Cerebellar cortex (tissue), 1 donor: ENCODE data around the gene RNF181.
"Not testable (repeated sequence)": the region's sequence is repeated elsewhere in the genome, so short reads cannot be mapped to it uniquely, and the experiment has no call there.

ENCODE experiments used
- DNase-seq: peaks from one replicate; pipeline ENCODE4 v3.0.0-alpha.2; 2015; ENCODE audit warnings: low spot score

The RNF181 gene

GRCh38 chr2:85614757-85615156, 19.2 kb downstream of the RNF181 start:
- DNase-seq, result not testable (repeated sequence)

- no peak for DNase-seq
Observed at GRCh38 chr2:85615413-85615728, 19.8 kb downstream of the RNF181 start.

GRCh38 chr2:85617723-85618122, 22.2 kb downstream of the RNF181 start:
- DNase-seq, result not testable (repeated sequence)

GRCh38 chr2:85619617-85620016, 24.1 kb downstream of the RNF181 start:
- no peak for DNase-seq

GRCh38 chr2:85621338-85621737, 25.8 kb downstream of the RNF181 start:
- no peak for DNase-seq

GRCh38 chr2:85623991-85624390, 28.4 kb downstream of the RNF181 start:
- DNase-seq, result no peak

- no peak for DNase-seq
Observed at GRCh38 chr2:85628658-85629057, 33.1 kb downstream of the RNF181 start.

GRCh38 chr2:85631316-85631715, 35.8 kb downstream of the RNF181 start:
- no peak for DNase-seq

- DNase-seq, result no peak
Observed at GRCh38 chr2:85635011-85635410, 39.5 kb downstream of the RNF181 start.

GRCh38 chr2:85635636-85636035, 40.1 kb downstream of the RNF181 start:
- no peak for DNase-seq

- no peak for DNase-seq
Observed at GRCh38 chr2:85642725-85643124, 47.2 kb downstream of the RNF181 start.

- DNase-seq, result no peak
Observed at GRCh38 chr2:85644909-85645308, 49.4 kb downstream of the RNF181 start.

- DNase-seq, result no peak
Observed at GRCh38 chr2:85646166-85646565, 50.6 kb downstream of the RNF181 start.
